Measurements from ENCODE around the gene TSACC. TPM values are rescaled to one million over a fixed set of nuclear protein-coding genes. Genes with fewer than 3 reads are reported as not detected.

The TSACC gene
- total and polyA plus RNA-seq, 2 donors (not counting 1 experiment from before 2014, with no cell fraction given) = 0.69 to 1.2 TPM

DNA sequence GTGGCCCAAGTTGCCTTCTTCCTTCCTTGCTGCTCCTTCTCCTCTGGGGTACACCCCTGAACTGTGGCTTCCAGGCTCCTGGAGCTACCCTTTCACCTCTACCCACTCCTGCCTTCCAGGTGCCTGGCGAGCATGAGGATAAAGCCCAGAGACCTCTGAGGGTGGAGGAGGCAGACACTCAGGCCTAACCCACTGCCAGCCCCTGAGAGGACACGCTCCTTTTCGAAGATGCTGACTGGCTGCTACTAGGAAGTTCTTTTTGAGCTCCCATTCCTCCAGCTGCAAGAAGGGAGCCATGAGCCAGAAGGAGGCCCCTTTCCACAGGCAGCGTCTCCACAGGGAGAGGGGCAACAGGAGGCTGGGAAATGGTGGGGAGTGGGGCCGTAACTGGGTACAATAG is 46.3 kb downstream of the TSACC start:
- Histone ChIP-seq H3K36me3 (replicated peaks in 1 of 2; ENCODE audit: control extremely low read depth in 1 of 2, control insufficient read depth in 1 of 2, extremely low read depth in 1 of 2, insufficient read depth in 2 of 2, low read length in 1 of 2) (no peaks in the 10 kb centered on the region), H2AFZ (ENCODE audit: insufficient read depth, low read depth, low read length, poor library complexity, severe bottlenecking) (no peak overlapping the region), H4K20me1 (ENCODE audit: control insufficient read depth, insufficient read depth, low read length, poor library complexity, severe bottlenecking) (no peaks in the 10 kb centered on the region), H3K9ac (ENCODE audit: low read length) (no peak overlapping the region), H3K9me3 (ENCODE audit: control extremely low read depth in 1 of 3, control insufficient read depth in 2 of 3, insufficient read depth in 1 of 3, low read length in 2 of 3) (peaks cover 0 to 3% (median 0%) of the 10 kb centered on the region in 3 donors), H3K79me2 (ENCODE audit: control insufficient read depth, insufficient read depth, low read length) (no peaks in the 10 kb centered on the region), H3K4me3 (ENCODE audit: control extremely low read depth in 1 of 5, extremely low read depth in 1 of 5, insufficient read depth in 1 of 5, low read depth in 2 of 5, low read length in 4 of 5) (no peak overlapping the region), H3K4me2 (replicated peaks; ENCODE audit: low read depth, low read length, poor library complexity, severe bottlenecking) (no peak overlapping the region), H3K4me1 (ENCODE audit: control insufficient read depth in 2 of 2, insufficient read depth in 2 of 2, low read length in 2 of 2) (peaks cover 4 to 19% of the 10 kb centered on the region in 2 donors), H3K27me3 (replicated peaks in 1 of 4; ENCODE audit: control extremely low read depth in 1 of 4, control insufficient read depth in 3 of 4, insufficient read depth in 4 of 4, low read length in 3 of 4) (peaks cover 0 to 37% (median 14%) of the 10 kb centered on the region in 4 experiments), H3K27ac (ENCODE audit: low read length in 2 of 2) (no peak overlapping the region)
- Mint-ChIP-seq H3K4me1 (peaks cover 8% of the 10 kb centered on the region), H3K27ac (no peak overlapping the region), H3K4me3 (no peak overlapping the region), H3K9me3 (ENCODE audit: insufficient read depth) (no peaks in the 10 kb centered on the region), H3K27me3 (peaks cover 20% of the 10 kb centered on the region)
- ChIA-PET POLR2A (no interaction called here), CTCF (interaction anchor here (1.2 to 12.5 kb wide), 12 partner anchors 26 to 281 kb away, joined by 3 to 445 read pairs (median 20); no protein-coding TSS in a partner anchor)
- 100% methylated on average over 3 of the region's 5 CpGs for WGBS (ENCODE audit: insufficient coverage)
- intact Hi-C loops (cut with micrococcal nuclease) = loop anchor here (1.0 kb wide), 1 partner anchor 61 kb away; no protein-coding TSS in a partner anchor
- TF ChIP-seq, protein P1, sequence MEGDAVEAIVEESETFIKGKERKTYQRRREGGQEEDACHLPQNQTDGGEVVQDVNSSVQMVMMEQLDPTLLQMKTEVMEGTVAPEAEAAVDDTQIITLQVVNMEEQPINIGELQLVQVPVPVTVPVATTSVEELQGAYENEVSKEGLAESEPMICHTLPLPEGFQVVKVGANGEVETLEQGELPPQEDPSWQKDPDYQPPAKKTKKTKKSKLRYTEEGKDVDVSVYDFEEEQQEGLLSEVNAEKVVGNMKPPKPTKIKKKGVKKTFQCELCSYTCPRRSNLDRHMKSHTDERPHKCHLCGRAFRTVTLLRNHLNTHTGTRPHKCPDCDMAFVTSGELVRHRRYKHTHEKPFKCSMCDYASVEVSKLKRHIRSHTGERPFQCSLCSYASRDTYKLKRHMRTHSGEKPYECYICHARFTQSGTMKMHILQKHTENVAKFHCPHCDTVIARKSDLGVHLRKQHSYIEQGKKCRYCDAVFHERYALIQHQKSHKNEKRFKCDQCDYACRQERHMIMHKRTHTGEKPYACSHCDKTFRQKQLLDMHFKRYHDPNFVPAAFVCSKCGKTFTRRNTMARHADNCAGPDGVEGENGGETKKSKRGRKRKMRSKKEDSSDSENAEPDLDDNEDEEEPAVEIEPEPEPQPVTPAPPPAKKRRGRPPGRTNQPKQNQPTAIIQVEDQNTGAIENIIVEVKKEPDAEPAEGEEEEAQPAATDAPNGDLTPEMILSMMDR (IDR thresholded peaks at IDR 0.05) = no peak
- no peak for TF ChIP-seq EZH2 (IDR thresholded peaks at IDR 0.05; ENCODE audit: borderline replicate concordance, insufficient read depth, low read depth, low read length, poor library complexity, severe bottlenecking)
- no peak for DNase-seq
- no peak for ATAC-seq (ENCODE audit: low read depth)

DNA sequence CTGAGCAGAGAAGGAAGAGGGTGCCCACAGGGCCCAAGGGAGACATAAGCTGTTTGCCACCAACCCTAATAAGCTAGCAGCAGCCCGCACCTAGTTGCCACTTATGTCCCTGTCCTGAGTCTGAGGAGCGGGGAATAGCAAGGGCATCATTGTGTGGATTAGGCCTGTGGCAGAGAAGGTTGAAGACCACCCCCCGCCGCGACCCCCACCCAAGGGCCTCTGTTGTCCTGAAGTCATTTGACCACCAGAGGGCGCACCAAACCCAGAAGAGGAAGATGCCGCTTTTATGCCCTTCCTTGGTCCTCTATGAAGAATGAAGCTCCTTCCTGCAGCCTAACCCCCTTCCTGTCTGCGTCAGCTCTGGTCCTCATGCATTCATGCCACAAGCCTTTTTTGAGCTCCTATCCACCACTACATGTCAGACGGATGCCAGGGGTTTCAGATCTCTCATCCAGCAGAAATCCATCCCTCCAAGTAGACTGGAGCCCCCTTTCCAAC is 47.3 kb downstream of the TSACC start:
- ATAC-seq (ENCODE audit: low read depth) (peak; percentile 67), DNase-seq (peak; percentile 83)
- WGBS (ENCODE audit: insufficient coverage) = 10% methylated on average over 8 of the region's 9 CpGs
- Mint-ChIP-seq H3K4me1 (peaks cover 8% of the 10 kb centered on the region), H3K27ac (no peak overlapping the region), H3K9me3 (ENCODE audit: insufficient read depth) (no peaks in the 10 kb centered on the region), H3K27me3 (peaks cover 23% of the 10 kb centered on the region), H3K4me3 (no peak overlapping the region)
- ChIA-PET POLR2A (interaction anchor here (0.6 to 0.7 kb wide), 2 partner anchors 27 to 61 kb away, joined by 3 read pairs; no protein-coding TSS in a partner anchor), CTCF (interaction anchor here (0.6 to 12.5 kb wide), 70 partner anchors 8 to 445 kb away, joined by 3 to 445 read pairs (median 5); partner anchors contain the start of genes CCT3, GPATCH4, MEF2D and NAXE)
- H3K4me3 ChIP-seq (ENCODE audit: control extremely low read depth in 1 of 5, extremely low read depth in 1 of 5, insufficient read depth in 1 of 5, low read depth in 2 of 5, low read length in 4 of 5) = no peak overlapping the region
- peaks cover 4 to 19% of the 10 kb centered on the region in 2 donors for H3K4me1 ChIP-seq (ENCODE audit: control insufficient read depth in 2 of 2, insufficient read depth in 2 of 2, low read length in 2 of 2)
- H3K9ac ChIP-seq (ENCODE audit: low read length) = no peak overlapping the region
- intact Hi-C loops (cut with micrococcal nuclease) = loop anchor here (1.0 kb wide), 1 partner anchor 60 kb away; no protein-coding TSS in a partner anchor
- H3K27me3 ChIP-seq (replicated peaks in 1 of 4; ENCODE audit: control extremely low read depth in 1 of 4, control insufficient read depth in 3 of 4, insufficient read depth in 4 of 4, low read length in 3 of 4) = peaks cover 0 to 42% (median 15%) of the 10 kb centered on the region in 4 experiments
- no peaks in the 10 kb centered on the region for H3K79me2 ChIP-seq (ENCODE audit: control insufficient read depth, insufficient read depth, low read length)
- H3K36me3 ChIP-seq (replicated peaks in 1 of 2; ENCODE audit: control extremely low read depth in 1 of 2, control insufficient read depth in 1 of 2, extremely low read depth in 1 of 2, insufficient read depth in 2 of 2, low read length in 1 of 2) = no peaks in the 10 kb centered on the region
- H4K20me1 ChIP-seq (ENCODE audit: control insufficient read depth, insufficient read depth, low read length, poor library complexity, severe bottlenecking) = no peaks in the 10 kb centered on the region
- H3K4me2 ChIP-seq (replicated peaks; ENCODE audit: low read depth, low read length, poor library complexity, severe bottlenecking) = no peak overlapping the region
- no peak overlapping the region for H2AFZ ChIP-seq (ENCODE audit: insufficient read depth, low read depth, low read length, poor library complexity, severe bottlenecking)
- H3K9me3 ChIP-seq (ENCODE audit: control extremely low read depth in 1 of 3, control insufficient read depth in 2 of 3, insufficient read depth in 1 of 3, low read length in 2 of 3) = peaks cover 0 to 3% (median 0%) of the 10 kb centered on the region in 3 donors
- TF ChIP-seq EZH2 (IDR thresholded peaks at IDR 0.05; ENCODE audit: borderline replicate concordance, insufficient read depth, low read depth, low read length, poor library complexity, severe bottlenecking) = no peak
- TF ChIP-seq, protein P1 (IDR thresholded peaks at IDR 0.05) = peak; percentile 90
- H3K27ac ChIP-seq (ENCODE audit: low read length in 2 of 2) = no peak overlapping the region

Data from B cell (primary cell).